GM18870 (cell line): ENCODE results near the gene ENPP4.
"Not testable (repeated sequence)": the region's sequence is repeated elsewhere in the genome, so short reads cannot be mapped to it uniquely, and the experiment has no call there.

Experiments
- ATAC-seq: cut with Tn5 transposase; IDR thresholded peaks from one replicate; pipeline ENCODE4 v1.9.1; 2021; ENCODE audit warnings: moderate library complexity; ENCODE audit not compliant: unreplicated experiment

Gene ENPP4

DNA sequence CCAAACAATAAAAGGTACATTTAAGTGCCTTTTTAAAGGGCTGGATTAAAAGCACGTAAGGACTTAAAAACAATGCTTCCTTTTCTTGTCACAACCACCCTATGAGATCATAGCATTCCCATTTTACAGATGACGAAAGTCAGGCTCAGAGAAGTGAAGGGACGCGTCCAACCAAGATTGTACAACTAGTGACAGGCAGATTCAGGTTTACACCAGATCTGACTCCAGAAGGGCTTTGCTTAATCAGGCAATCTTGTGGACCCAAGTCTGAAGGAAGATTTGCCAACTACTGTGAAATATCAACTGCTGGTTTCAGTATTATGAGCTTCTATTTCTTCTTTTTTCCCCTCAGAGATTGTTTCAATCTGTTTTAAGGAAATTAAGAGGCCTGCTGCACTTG, 877 bp downstream of the ENPP4 start:
- no peak for ATAC-seq

DNA sequence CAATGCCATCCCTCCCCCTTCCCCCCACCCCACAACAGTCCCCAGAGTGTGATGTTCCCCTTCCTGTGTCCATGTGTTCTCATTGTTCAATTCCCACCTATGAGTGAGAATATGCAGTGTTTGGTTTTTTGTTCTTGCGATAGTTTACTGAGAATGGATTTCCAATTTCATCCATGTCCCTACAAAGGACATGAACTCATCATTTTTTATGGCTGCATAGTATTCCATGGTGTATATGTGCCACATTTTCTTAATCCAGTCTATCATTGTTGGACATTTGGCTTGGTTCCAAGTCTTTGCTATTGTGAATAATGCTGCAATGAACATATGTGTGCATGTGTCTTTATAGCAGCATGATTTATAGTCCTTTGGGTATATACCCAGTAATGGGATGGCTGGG, 1.5 kb downstream of the ENPP4 start:
- not testable (repeated sequence) for ATAC-seq

DNA sequence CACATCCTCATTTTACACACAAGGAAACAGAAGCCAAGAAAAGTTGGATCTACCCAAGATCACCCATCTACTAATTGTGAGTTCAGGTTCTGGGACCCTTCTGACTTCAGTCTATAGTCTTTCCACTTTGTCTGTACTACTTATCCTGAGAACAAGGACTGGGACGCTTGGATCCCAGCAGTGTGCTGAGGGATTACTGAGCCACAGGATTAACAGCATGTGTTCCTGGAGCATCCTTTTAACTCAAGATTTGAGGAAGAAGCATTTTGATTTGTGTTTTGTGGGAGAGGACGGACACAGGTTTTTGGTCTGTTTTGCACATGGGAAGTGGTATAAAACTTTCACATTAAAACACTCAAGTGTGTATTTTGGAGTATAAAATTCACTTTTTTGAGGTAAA, 4.4 kb downstream of the ENPP4 start:
- no peak for ATAC-seq

DNA sequence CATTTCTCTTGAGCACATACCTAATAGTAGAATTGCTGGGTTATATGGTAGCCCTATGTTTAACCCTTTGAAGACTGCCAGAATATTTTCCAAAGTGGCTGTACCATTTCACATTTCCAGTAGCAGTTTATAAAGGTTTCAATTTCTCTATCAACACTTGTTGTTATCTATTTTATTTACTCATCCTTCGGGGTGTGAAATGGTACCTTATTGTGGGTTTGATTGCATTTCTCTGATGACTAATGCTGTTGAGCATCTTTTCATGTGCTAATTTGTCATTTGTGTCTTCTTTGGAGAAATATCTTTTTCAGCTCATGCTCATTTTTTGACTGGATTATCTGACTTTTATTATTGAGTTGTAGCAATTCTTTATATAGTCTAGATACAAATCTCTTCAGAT, 5.4 kb downstream of the ENPP4 start:
- ATAC-seq: no peak

DNA sequence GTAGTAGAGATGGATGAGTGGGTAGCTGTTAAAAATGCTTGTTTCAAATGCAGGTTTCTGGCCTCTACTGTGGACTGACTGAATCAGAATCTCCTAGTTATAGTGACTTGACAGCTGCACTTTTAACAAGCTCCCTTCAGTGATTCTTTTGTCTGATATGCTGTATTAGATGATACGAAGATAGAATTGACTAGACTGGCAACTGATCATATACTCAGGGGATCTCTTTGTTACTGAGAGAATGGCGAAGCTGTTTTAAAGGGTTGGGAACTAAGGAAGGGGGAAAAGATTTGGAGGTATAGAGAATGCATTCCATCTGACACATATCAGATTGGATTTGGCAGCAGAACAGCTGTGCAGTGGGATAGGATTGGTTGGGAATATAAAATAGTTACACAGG, 7.0 kb downstream of the ENPP4 start:
- ATAC-seq: no peak

DNA sequence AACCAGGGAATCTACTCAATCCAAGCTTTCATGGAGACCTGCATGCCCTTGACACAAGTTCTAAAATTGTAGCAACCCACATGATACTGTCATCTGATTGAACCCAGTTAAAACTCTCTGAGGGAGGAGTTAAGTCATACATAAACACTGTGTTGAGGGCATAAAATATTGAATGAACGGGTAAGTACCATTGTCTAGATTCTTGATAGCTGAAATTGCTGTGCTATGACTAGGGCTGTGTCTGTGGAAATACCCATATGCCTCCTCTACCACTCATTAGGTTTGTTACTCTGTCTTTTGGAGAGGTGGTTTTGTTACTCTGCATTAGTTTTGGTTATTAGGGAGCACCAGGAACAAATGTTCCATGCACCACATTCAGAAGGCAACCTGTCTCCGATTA, 7.6 kb downstream of the ENPP4 start:
- ATAC-seq: peak; percentile 50

DNA sequence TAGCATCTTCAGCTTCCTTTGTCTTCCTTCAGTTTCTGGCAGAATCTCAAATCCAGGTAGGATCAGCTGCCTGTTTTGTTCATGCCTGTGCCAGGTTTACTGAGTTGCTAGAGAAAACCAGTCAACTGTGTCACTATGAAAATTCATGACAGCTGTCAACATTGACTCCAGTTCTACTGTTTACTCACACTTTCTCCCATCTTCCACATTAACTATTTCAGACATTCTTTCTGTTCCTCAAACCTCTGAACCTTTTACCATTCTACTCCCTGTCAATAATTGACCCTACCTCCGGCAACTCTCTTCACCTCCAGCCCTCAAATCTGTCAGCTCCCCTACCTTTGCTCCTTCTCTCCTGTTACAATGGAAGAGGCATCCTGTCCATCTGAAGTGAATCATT, 8.5 kb downstream of the ENPP4 start:
- peak; percentile 82 for ATAC-seq

DNA sequence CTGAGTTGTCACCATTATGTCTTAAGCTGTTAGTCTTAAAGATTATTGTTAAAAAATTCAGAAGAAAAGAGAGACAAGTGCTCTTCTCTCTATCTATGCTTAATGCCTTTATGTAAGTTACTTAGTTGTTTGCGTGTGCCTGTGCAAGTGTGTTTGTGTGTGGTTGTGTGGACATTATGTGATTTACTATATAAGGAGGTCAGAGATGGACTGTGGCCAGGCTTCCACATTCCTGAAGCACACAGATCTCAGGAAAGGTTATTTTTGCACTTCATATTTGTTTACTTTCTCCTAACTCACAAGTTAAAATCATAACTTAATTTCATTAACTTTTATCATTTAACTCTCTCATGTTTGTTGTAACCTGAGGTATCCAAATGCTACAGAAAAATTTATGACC, 14.5 kb downstream of the ENPP4 start:
- no peak for ATAC-seq

DNA sequence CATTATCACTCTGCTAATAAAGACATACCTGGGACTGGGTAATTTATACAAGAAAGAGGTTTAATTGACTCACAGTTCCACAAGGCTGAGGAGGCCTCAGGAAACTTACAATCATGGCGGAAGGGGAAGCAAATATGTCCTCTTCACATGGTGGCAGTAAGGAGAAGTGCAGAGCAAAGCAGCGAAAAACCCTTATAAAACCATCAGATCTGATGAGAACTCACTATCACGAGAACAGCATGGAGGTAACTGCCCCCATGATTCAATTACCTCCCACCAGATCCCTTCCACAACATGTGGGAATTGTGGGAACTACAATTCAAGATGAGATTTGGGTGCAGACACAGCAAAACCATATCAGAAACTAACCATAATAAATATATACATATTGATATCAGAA, 19.3 kb downstream of the ENPP4 start:
- not testable (repeated sequence) for ATAC-seq

DNA sequence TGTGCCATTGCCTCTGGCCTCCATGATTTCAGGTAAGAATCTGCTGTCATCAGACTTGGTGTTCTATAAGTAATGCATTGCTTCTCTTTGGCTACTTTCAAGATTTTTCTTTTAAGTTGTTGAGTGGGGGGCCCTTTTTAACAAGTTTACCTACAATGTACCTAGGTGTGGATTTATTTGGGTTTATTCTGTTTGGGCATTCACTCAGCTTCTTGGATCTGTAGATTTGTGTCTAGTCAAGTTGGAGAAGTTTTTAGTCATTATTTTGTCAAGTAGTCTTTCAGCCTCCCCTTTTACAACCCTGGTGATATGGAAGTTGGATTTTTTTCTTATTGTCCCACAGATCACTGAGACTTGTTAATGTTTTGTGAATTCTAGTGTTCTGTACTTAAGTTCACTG, 26.9 kb downstream of the ENPP4 start:
- ATAC-seq: no peak

DNA sequence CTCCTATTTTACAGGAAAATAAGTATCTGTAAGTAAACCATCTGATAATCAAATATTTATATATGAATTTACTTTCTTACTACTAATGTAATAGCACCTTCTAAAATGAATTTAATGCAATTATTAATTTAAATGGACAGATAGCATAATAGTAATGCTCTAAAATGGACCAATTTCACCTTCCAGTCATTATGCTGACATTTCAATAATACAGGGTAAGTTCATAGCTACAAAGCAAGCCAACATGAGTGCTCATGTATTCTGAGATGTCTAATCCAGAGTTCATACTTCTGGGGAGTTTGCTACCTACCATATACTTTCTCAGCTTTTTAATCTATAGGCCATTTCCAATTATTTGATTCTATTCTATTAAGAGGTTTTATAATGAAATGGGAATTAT, 29.4 kb downstream of the ENPP4 start:
- ATAC-seq: no peak

DNA sequence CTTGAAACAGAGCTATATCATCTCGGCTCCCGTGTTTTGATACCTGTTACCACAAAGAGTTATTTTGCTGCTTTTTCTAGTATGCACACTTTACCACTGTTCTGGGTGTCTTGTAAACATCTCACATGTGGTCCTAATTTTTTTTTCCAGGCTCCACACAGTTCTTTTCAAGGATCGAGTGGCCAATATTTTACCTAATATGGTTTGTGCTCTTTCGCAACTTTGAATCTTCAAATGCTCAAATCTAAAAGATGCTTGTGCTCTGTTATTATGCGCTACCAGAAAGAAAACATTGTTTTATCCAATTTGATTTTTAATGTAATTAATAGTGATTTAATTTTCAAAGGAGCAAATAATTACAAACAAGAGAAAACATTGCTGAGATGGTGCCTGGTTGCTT, 30.3 kb downstream of the ENPP4 start:
- ATAC-seq: no peak

DNA sequence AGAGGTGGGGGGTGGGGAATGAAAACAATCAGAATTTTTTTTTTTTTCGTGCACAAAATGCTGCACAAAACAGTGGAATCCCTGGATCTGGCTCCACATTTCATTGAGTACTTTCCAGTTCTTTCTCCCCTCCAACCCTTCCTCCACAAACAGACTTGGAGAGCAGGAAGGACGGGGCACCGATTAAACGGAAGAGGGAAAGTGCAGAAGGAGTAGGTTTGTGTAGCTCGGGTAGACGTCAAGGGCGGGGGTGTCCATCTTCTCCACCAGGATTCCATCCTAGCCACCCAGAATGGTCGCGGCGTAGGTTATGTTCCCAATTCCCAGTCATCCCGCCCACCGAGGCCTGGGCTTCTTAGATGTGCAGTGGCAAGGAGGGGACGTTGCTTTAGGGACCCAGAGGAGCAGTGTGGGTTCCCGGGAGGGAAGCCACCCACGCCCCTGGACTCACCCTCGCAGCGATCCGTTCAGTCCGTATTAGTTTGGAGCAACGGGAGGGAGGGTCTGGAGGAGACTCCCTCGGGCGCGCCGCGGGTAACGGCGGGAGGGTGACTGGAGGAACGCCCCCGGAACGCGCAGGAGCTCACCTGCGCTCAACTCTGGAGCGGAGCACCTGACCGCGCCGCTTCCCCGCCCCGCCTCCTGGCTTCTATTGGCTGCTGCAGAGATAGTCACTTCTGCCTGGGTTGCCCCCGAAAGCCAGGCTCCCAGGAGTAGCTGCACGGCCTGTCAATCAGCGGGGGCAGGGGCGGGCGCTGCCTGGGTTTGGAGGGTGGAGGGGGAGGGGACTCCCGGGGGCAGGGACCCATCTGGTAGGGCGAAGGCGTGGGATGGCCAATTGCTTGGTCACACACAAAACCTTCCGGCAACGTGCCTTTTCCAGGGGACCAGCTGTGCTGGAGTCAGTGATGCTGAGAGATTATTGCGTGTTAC, 40.8 kb downstream of the ENPP4 start, which contains the start of gene ENPP5:
ENPP5 (minus strand) TSS at position 624 of the 933 bp plus-strand sequence. CDS start 2,718 bp downstream, outside the sequence.
- peak; percentile 60 for ATAC-seq

DNA sequence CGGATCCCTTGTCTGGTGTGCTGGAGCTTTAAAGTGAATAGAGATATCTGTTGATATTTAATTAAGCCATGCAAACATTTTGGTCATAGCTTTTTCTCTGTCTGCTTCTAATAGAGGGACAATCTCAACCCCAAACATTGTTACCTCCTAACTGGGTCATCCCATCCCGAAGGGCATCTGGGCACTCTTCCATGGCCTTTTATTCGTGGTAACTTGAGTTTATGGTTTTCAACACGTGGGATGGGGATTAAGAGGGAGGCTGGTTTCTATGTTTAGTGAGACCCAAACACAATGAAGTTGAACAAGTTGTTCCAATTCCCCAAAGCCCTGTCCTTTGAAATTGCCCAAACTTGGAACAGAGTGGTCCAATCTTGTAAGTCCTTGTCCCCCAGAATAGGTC, 42.4 kb downstream of the ENPP4 start:
- ATAC-seq: no peak

DNA sequence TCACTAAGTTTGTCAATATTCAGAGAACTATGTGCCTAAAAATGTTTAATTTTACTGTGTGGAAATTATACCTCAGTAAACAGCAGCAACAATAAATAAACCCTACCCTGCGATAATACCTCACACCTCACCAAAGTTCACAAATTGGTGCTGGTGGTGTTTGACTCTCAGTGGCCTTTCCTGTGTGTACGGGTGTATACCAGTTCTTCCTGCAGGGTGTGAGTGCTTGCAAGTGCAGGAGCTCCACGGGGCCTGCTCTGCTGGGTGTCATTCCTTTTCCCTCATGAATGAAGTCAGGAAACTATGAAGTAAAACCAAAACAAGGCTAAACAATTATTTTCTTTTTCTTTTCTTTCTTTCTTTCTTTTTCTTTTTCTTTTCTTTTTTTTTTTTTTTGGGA, 45.1 kb downstream of the ENPP4 start:
- no peak for ATAC-seq

DNA sequence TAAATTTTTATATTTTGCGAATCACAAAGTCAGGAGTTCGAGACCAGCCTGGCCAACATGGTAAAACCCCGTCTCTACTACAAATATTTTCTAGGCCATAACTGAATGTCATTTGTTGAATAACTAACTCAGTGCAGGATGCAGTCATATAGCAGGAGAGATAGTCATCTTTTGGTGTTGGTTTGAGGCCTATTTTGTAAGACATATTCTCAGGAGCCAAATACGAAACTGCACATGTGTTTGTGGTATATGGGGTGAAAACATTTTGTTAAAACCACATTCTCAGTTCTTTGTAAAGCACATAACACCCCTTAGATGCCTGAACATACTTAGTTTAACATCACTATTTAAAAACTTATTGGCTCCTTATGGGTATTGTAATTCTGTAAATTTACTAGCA, 45.7 kb downstream of the ENPP4 start:
- peak; percentile 92 for ATAC-seq

DNA sequence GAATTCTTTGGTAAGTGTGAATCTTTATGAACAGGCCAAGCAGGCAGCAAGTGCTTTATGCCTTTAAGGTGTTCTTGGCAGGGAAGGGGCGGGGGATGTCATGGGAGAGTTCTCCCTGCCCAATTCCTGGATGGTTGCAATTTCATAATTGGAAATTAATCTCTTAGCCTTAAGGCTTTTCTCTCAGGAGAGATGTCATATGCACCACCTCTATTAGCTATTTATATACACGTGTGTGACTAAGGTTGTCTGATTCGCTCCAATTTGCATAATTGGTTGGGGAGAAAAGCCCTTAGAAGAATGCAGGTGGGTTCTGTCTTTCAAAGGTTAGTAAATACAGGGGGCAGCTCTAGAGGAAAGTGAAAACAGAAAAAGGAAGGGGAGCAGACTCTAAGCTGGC, 46.2 kb downstream of the ENPP4 start:
- ATAC-seq: no peak

DNA sequence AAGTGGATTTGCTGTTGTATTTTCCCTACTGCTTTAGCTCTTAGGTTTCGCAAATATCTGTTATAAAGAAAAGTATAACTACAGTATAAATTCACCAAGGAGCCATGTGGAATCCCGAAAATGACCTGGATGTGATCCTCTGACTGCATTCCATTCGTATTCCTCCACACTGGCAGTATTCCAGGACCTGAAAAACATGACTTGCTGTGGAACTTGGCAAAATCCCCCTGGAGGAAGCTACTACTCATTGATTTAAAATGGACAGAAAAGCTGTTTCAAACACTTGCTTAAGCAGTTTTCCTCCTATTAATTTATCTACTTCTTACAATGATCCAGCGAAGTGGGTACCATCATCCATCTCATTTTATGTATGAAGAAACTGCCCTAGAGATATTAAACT, 54.3 kb downstream of the ENPP4 start:
- no peak for ATAC-seq

DNA sequence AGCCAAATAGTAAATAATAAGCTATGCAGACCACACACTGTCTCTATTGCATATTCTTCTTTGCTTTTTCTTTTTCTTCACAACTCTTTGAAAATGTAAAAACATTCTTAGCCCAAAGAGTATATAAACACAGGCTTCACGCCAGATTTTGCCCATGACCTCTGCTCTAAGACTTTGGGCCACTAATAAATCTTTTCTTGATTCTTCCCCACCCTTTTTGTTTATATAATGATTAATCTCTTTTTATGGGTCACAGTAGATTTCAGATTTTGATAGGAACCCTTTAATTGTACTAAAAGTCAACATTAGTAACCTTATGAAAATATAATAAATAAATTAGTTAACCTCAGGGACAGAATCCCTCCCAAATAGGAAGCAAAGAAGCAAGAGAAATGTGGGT, 56.8 kb downstream of the ENPP4 start:
- no peak for ATAC-seq

DNA sequence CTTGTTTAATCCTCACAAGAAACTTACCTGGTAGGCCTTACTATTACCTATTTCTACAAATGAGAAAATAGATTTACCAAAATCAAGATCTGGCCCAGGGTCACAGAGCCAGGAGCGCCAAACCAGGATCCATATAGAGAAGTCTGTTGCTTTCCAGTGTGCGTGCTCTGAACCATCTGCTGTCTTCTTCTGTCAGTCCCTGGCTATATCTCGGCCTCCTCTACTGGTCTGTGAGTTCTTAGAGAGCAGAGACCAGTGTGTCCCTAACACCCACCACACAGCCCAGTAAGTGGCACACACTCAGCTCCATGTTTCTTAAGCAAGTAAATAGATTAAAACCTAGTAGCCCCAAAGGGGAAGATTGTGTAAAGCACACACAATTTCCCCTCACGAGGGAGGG, 59.9 kb downstream of the ENPP4 start:
- no peak for ATAC-seq

DNA sequence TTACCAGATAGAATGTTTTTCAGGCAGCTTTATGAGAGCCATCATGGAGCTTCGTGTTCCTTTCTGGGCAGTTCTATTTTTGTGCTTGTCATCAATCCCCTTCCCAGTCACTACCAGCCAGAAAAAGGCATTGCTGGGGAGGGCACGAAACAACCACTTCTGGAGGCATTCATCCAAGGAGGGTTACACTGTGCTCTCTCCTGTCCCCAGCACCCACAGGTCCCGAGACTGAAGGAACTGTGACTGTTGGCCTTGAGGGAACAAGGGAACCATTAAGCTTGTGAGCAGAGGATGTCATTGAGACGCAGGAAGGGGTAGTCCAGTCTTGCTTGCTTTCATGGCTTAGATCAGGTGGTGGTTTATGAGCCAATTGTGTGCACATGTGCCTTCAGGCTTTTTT, 61.1 kb downstream of the ENPP4 start:
- no peak for ATAC-seq

DNA sequence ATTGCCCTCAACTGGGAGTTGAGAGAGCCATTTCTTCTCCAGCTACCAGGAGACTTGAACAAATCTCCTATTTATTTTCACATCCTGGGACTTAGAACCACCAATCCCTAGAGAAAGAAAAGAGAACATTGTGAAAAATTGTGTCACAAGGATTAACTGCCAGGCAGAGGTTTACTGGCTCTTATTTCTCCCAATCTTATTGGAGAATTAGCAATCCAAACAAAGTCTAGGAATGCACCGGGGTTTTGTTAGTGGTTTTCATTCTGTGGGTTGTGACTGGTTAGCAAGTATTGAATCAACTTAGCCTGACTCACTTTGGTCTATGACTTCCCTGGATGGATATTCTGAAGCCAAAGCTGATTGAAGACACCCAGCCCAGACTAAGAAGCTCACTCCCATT, 62.2 kb downstream of the ENPP4 start:
- ATAC-seq: no peak
